ENCODE measurements around the gene PIK3C2B. TPM values are rescaled to one million over a fixed set of nuclear protein-coding genes. Genes with fewer than 3 reads are reported as not detected.

Gene PIK3C2B
- total RNA-seq, 1 experiment from 2014 or later: 17.4 TPM

GRCh38 chr1:204529371-204529895 is 34.8 kb upstream of the PIK3C2B start:
- H3K9me3 ChIP-seq (ENCODE audit: control insufficient read depth in 1 of 2, insufficient read depth in 1 of 2, low read depth in 1 of 2, low read length in 2 of 2): no peaks in the 10 kb centered on the region; a peak in 1 of 4 replicates
- TF ChIP-seq CTCF (IDR thresholded peaks at IDR 0.05 in 2 of 3, conservative IDR thresholded peaks at IDR 0.05 in 1 of 3; ENCODE audit: borderline replicate concordance in 1 of 3, insufficient read depth in 1 of 3, low read depth in 2 of 3, low read length in 2 of 3): peak in 1 of 3 experiments; percentile 10; a peak in 2 of 6 replicates
- TF ChIP-seq FOSL1 (IDR thresholded peaks at IDR 0.05; ENCODE audit: low read depth): no peak
- no peak overlapping the region for H3K9ac ChIP-seq (ENCODE audit: low read length)
- H4K20me1 ChIP-seq (ENCODE audit: insufficient read depth): no peaks in the 10 kb centered on the region
- H3K4me2 ChIP-seq (ENCODE audit: low read length): no peak overlapping the region
- peaks cover 44% of the 10 kb centered on the region for H3K79me2 ChIP-seq (ENCODE audit: insufficient read depth, low read length)
- no TSS peak for BruUV-seq (replicated peaks)
- H3K4me1 ChIP-seq (ENCODE audit: control insufficient read depth in 1 of 2, insufficient read depth in 2 of 2, low read length in 2 of 2): peaks cover 0 to 3% of the 10 kb centered on the region in 2 experiments; a peak in 1 of 4 replicates
- CTCF ChIA-PET: no interaction called here
- no peaks in the 10 kb centered on the region for H3K9me2 ChIP-seq (ENCODE audit: insufficient read depth)
- no peak overlapping the region for H3K4me3 ChIP-seq (replicated peaks in 1 of 2; ENCODE audit: low read depth in 1 of 2, low read length in 2 of 2)
- no peak overlapping the region for H3K27ac ChIP-seq (ENCODE audit: low read depth, low read length)
- ATAC-seq: no peak; the same call in 1 of the 2 replicates
- H3K36me3 ChIP-seq (ENCODE audit: control insufficient read depth in 1 of 2, insufficient read depth in 2 of 2, low read length in 2 of 2): peaks cover 44 to 78% of the 10 kb centered on the region in 2 experiments
- no peaks in the 10 kb centered on the region for H3K27me3 ChIP-seq (ENCODE audit: insufficient read depth, low read length)
- no peak for DNase-seq (ENCODE audit: low read depth, low spot score)
- POLR2A ChIA-PET: no interaction called here
- no peak overlapping the region for H2AFZ ChIP-seq (ENCODE audit: low read depth, low read length, poor library complexity, severe bottlenecking)
- intact Hi-C loops (cut with micrococcal nuclease): no loop called here
- RAD21 ChIA-PET (ENCODE audit: low non-redundant PET in 1 of 2, low total read pairs in 2 of 2, uncharacterized antibody in 2 of 2, unreplicated experiment in 2 of 2): no interaction called here

GRCh38 chr1:204528677-204529076 is 34.1 kb upstream of the PIK3C2B start:
- H3K27me3 ChIP-seq (ENCODE audit: insufficient read depth, low read length): no peaks in the 10 kb centered on the region
- H3K4me2 ChIP-seq (ENCODE audit: low read length): no peak overlapping the region
- H3K79me2 ChIP-seq (ENCODE audit: insufficient read depth, low read length): peaks cover 46% of the 10 kb centered on the region
- intact Hi-C loops (cut with micrococcal nuclease): no loop called here
- peaks cover 41 to 78% of the 10 kb centered on the region in 2 experiments for H3K36me3 ChIP-seq (ENCODE audit: control insufficient read depth in 1 of 2, insufficient read depth in 2 of 2, low read length in 2 of 2)
- DNase-seq (ENCODE audit: low read depth, low spot score) (no peak), ATAC-seq (no peak)
- no peak for TF ChIP-seq EZH2phosphoT487 (IDR thresholded peaks at IDR 0.05; ENCODE audit: borderline replicate concordance)
- no peak for TF ChIP-seq JUND (IDR thresholded peaks at IDR 0.05)
- TF ChIP-seq ZFX (IDR thresholded peaks at IDR 0.05): no peak
- TF ChIP-seq ZNF274 (IDR thresholded peaks at IDR 0.05; ENCODE audit: low read depth, low read length): no peak
- TF ChIP-seq CEBPB (IDR thresholded peaks at IDR 0.05; ENCODE audit: low read depth): no peak
- no peak for TF ChIP-seq POLR2A (IDR thresholded peaks at IDR 0.05; ENCODE audit: borderline replicate concordance, extremely low read depth, insufficient read depth, insufficient read length)
- TF ChIP-seq FOSL1 (IDR thresholded peaks at IDR 0.05; ENCODE audit: low read depth): no peak
- TF ChIP-seq MAX (IDR thresholded peaks at IDR 0.05): no peak
- TF ChIP-seq YY1 (IDR thresholded peaks at IDR 0.05; ENCODE audit: extremely low read depth, insufficient replicate concordance, low read depth, low read length): no peak
- TF ChIP-seq EZH2 (IDR thresholded peaks at IDR 0.05): no peak
- TF ChIP-seq CBX3 (IDR thresholded peaks at IDR 0.05; ENCODE audit: low read depth): no peak
- no peak for TF ChIP-seq SRF (IDR thresholded peaks at IDR 0.05; ENCODE audit: low read depth)
- TF ChIP-seq CTCF (IDR thresholded peaks at IDR 0.05 in 2 of 3, conservative IDR thresholded peaks at IDR 0.05 in 1 of 3; ENCODE audit: borderline replicate concordance in 1 of 3, insufficient read depth in 1 of 3, low read depth in 2 of 3, low read length in 2 of 3): no peak
- TF ChIP-seq SIN3A (IDR thresholded peaks at IDR 0.05; ENCODE audit: low read depth): no peak
- peaks cover 0 to 6% of the 10 kb centered on the region in 2 experiments; a peak in 1 of 4 replicates for H3K9me3 ChIP-seq (ENCODE audit: control insufficient read depth in 1 of 2, insufficient read depth in 1 of 2, low read depth in 1 of 2, low read length in 2 of 2)
- no peak overlapping the region for H2AFZ ChIP-seq (ENCODE audit: low read depth, low read length, poor library complexity, severe bottlenecking)
- peaks cover 2 to 11% of the 10 kb centered on the region in 2 experiments; a peak in 3 of 4 replicates for H3K4me1 ChIP-seq (ENCODE audit: control insufficient read depth in 1 of 2, insufficient read depth in 2 of 2, low read length in 2 of 2)
- H3K4me3 ChIP-seq (replicated peaks in 1 of 2; ENCODE audit: low read depth in 1 of 2, low read length in 2 of 2): no peak overlapping the region
- no peak overlapping the region for H3K27ac ChIP-seq (ENCODE audit: low read depth, low read length)
- ChIA-PET POLR2A (no interaction called here), CTCF (interaction anchor here (1.1 kb wide), 1 partner anchor 235 kb away, joined by 3 read pairs; no protein-coding TSS in a partner anchor), RAD21 (ENCODE audit: low non-redundant PET in 1 of 2, low total read pairs in 2 of 2, uncharacterized antibody in 2 of 2, unreplicated experiment in 2 of 2) (no interaction called here)
- no TSS peak for BruUV-seq (replicated peaks)
- H3K9ac ChIP-seq (ENCODE audit: low read length): no peak overlapping the region
- H3K9me2 ChIP-seq (ENCODE audit: insufficient read depth): no peaks in the 10 kb centered on the region
- no peaks in the 10 kb centered on the region for H4K20me1 ChIP-seq (ENCODE audit: insufficient read depth)
